Endothelial cell of umbilical vein (primary cell): ENCODE measurements around the gene PHOSPHO1. TPM values are rescaled to one million over a fixed set of nuclear protein-coding genes. Genes with fewer than 3 reads are reported as not detected.
"Not testable (repeated sequence)": the region's sequence is repeated elsewhere in the genome, so short reads cannot be mapped to it uniquely, and the experiment has no call there.

ENCODE experiments used
- BruUV-seq: library from RNA; stranded (reverse); fragments of 400-500 nt; replicated peaks from 2 replicates; lab custom pipeline; 2021; lab: Mats Ljungman, UMichigan
- CTCF ChIA-PET: fragments of 300-600, 350-600 bp; sonication (Branson Sonifier 250); formaldehyde crosslinking; loops from one replicate; lab custom pipeline; 2021; ENCODE audit warnings: antibody characterized with exemption, inconsistent platforms; lab: Charles Lee
- POLR2A ChIA-PET: fragments of 300-600, 350-600 bp; sonication (Branson Sonifier 250); formaldehyde crosslinking; loops from one replicate; lab custom pipeline; 2021; ENCODE audit warnings: antibody characterized with exemption, inconsistent platforms; lab: Charles Lee
- DNase-seq: peaks from one replicate; pipeline ENCODE4 v3.0.0-alpha.2; 2011; ENCODE audit warnings: low read depth, low spot score
- FAIRE-seq: peaks from 2 replicates; lab custom pipeline; 2011; peaks lifted over from hg19 to GRCh38; lab: Jason Lieb, UNC
- H2AFZ ChIP-seq: 2 replicates; pipeline ENCODE4 v1.6.0; 2012; ENCODE audit warnings: low read depth, low read length, control low read depth, inconsistent platforms
- H3K27ac ChIP-seq: 2 replicates; pipeline ENCODE4 v1.5.1; 2011; ENCODE audit warnings: low read depth, mild to moderate bottlenecking, control low read depth, low read length, moderate library complexity; ENCODE audit not compliant: insufficient read depth
- H3K27me3 ChIP-seq, 2 experiments: 2 replicates each; pipeline versions ENCODE4 v1.6.0 to v1.6.1; 2011; ENCODE audit warnings: low read length in 2 of 2, mixed read lengths in 1 of 2; ENCODE audit not compliant: control insufficient read depth in 2 of 2, insufficient read depth in 2 of 2
- H3K36me3 ChIP-seq, 2 experiments: 2 replicates in 1 of 2; 3 replicates in 1 of 2; pipeline ENCODE4 v1.5.1; 2011; ENCODE audit warnings: low read length in 2 of 2, mild to moderate bottlenecking in 1 of 2, moderate library complexity in 1 of 2; ENCODE audit not compliant: control insufficient read depth in 2 of 2, insufficient read depth in 2 of 2; ENCODE audit errors: extremely low read depth in 1 of 2
- H3K4me1 ChIP-seq: 3 replicates; pipeline ENCODE4 v1.5.1; 2011; ENCODE audit warnings: mild to moderate bottlenecking, low read length; ENCODE audit not compliant: control insufficient read depth, insufficient read depth; ENCODE audit errors: extremely low read depth
- H3K4me2 ChIP-seq: 2 replicates; pipeline ENCODE4 v1.6.1; 2011; ENCODE audit warnings: low read length, control low read depth, mixed read lengths; ENCODE audit not compliant: insufficient read depth
- H3K4me3 ChIP-seq, 3 experiments: fragments of 200-600 bp in 1 of 3; sonication (generic), shearing (Covaris generic) in 1 of 3; replicated peaks in 1 of 3; 2 replicates each; pipeline ENCODE4 v1.5.1; 2011 to 2016; ENCODE audit warnings: control low read depth in 3 of 3, low read length in 3 of 3, mild to moderate bottlenecking in 2 of 3, inconsistent platforms in 1 of 3, low read depth in 1 of 3, moderate library complexity in 1 of 3; ENCODE audit not compliant: insufficient read depth in 1 of 3
- H3K79me2 ChIP-seq: 2 replicates; pipeline ENCODE4 v1.6.0; 2012; ENCODE audit warnings: low read length, inconsistent platforms; ENCODE audit not compliant: control insufficient read depth, insufficient read depth
- H3K9ac ChIP-seq: replicated peaks from 2 replicates; pipeline ENCODE3; 2011; ENCODE audit warnings: low read length, control low read depth; ENCODE audit not compliant: insufficient read depth; ENCODE audit errors: extremely low read depth
- H3K9me1 ChIP-seq: replicated peaks from 3 replicates; pipeline ENCODE4 v1.6.0; 2011; ENCODE audit warnings: mild to moderate bottlenecking, low read length; ENCODE audit not compliant: control insufficient read depth, insufficient read depth; ENCODE audit errors: extremely low read depth
- H3K9me3 ChIP-seq: replicated peaks from 2 replicates; pipeline ENCODE4 v1.5.1; 2012; ENCODE audit warnings: low read length, inconsistent platforms; ENCODE audit not compliant: control insufficient read depth, insufficient read depth
- H4K20me1 ChIP-seq: replicated peaks from 2 replicates; pipeline ENCODE3; 2011; ENCODE audit warnings: mild to moderate bottlenecking, low read length; ENCODE audit not compliant: control insufficient read depth, insufficient read depth; ENCODE audit errors: extremely low read depth
- EZH2 ChIP-seq: IDR thresholded peaks from 2 replicates; pipeline ENCODE4 v1.6.1; 2012; ENCODE audit warnings: borderline replicate concordance, low read depth, mild to moderate bottlenecking, moderate library complexity, low read length, inconsistent platforms; ENCODE audit not compliant: severe bottlenecking
- POLR2A ChIP-seq: IDR thresholded peaks from 2 replicates; pipeline ENCODE4 v1.6.1; 2012; ENCODE audit warnings: low read depth, mild to moderate bottlenecking, control low read depth, low read length
- POLR2AphosphoS5 ChIP-seq: IDR thresholded peaks from 2 replicates; pipeline ENCODE4 v1.6.1; 2012; ENCODE audit warnings: low read depth, mild to moderate bottlenecking, control low read depth, low read length, moderate library complexity; ENCODE audit not compliant: insufficient read depth
- dilution Hi-C: fragments of 300-500 bp; cut with MboI; formaldehyde crosslinking; loops from one replicate; pipeline ENCODE4 v1.15.0; 2019; ENCODE audit warnings: low sequenced_read_pairs; ENCODE audit not compliant: extremely low pct_ligation_motif_present
- intact Hi-C: fragments of 100-400 bp; cut with micrococcal nuclease; formaldehyde crosslinking; loops from one replicate; pipeline ENCODE4 v1.10.0; 2022
- polyA plus RNA-seq, 4 experiments: library from polyadenylated mRNA; depleted of rRNA in 3 of 4; stranded (reverse) in 3 of 4; unstranded in 1 of 4; fragments of >200 nt; gene quantifications; 2 replicates each; pipeline versions ENCODE4 v1.2.1 to v1.2.3, GENCODE V29; 2011 to 2012; ENCODE audit warnings: missing spikeins in 1 of 4
- total RNA-seq: library from RNA; stranded (reverse); gene quantifications from 2 replicates; pipeline ENCODE4 v1.2.3, GENCODE V29; 2021

The PHOSPHO1 gene
- total and polyA plus RNA-seq, 2 donors (not counting 3 experiments of a cell fraction or from before 2014, with no cell fraction given) = 0.23 TPM; not detected in 1

GRCh38 chr17:49187301-49187700, 43.3 kb downstream of the PHOSPHO1 start:
- H3K4me1 ChIP-seq = peaks cover 8% of the 10 kb centered on the region
- H3K27me3 ChIP-seq = no peaks in the 10 kb centered on the region
- intact Hi-C loops = no loop called here
- H3K9me1 ChIP-seq = no peaks in the 10 kb centered on the region
- H3K9ac ChIP-seq = no peak overlapping the region
- H2AFZ ChIP-seq = no peak overlapping the region
- H3K4me2 ChIP-seq = no peak overlapping the region
- no peaks in the 10 kb centered on the region for H3K79me2 ChIP-seq
- FAIRE-seq (no peak), DNase-seq (no peak)
- BruUV-seq = no TSS peak
- no peak overlapping the region for H3K4me3 ChIP-seq
- dilution Hi-C loops = no loop called here
- H3K9me3 ChIP-seq = no peaks in the 10 kb centered on the region
- no peak overlapping the region for H3K27ac ChIP-seq
- CTCF ChIA-PET = no interaction called here
- H3K36me3 ChIP-seq = no peaks in the 10 kb centered on the region
- H4K20me1 ChIP-seq = no peaks in the 10 kb centered on the region
- TF ChIP-seq EZH2 (no peak), POLR2AphosphoS5 (no peak), POLR2A (no peak)
- POLR2A ChIA-PET = no interaction called here

DNA sequence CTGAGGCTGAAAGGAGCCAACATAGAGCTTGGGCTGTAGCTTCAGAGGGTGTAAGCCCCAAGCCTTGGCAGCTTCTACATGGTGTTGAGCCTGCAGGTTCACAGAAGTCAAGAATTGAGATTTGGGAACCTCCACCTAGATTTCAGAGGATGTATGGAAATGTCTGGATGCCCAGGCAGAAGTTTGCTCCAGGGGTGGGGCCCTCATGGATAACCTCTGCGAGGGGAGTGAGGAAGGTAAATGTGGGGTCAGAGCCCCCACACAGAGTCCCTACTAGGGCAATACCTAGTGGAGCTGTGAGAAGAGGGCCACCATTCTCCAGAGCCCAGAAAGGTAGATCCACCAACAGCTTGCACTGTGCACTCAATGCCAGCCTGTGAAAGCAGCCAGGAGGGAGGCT, 45.2 kb downstream of the PHOSPHO1 start:
- BruUV-seq, intact Hi-C loops, FAIRE-seq, DNase-seq, H3K4me3 ChIP-seq, H3K4me2 ChIP-seq, H3K9me3 ChIP-seq, H3K36me3 ChIP-seq, H3K9ac ChIP-seq, dilution Hi-C loops, POLR2A ChIA-PET, H3K27ac ChIP-seq, H4K20me1 ChIP-seq, H3K27me3 ChIP-seq, H3K4me1 ChIP-seq, H2AFZ ChIP-seq, H3K79me2 ChIP-seq, H3K9me1 ChIP-seq: not testable (repeated sequence)
- CTCF ChIA-PET = interaction anchor here (0.9 to 3.8 kb wide), 2 partner anchors 39 to 106 kb away, joined by 3 to 14 read pairs; no protein-coding TSS in a partner anchor

- H3K9ac ChIP-seq, H3K9me1 ChIP-seq, POLR2A ChIA-PET, dilution Hi-C loops, DNase-seq, FAIRE-seq, intact Hi-C loops, H3K27ac ChIP-seq, H3K79me2 ChIP-seq, H3K4me3 ChIP-seq, H4K20me1 ChIP-seq, H2AFZ ChIP-seq, H3K4me2 ChIP-seq, H3K36me3 ChIP-seq, H3K27me3 ChIP-seq, BruUV-seq, H3K9me3 ChIP-seq, H3K4me1 ChIP-seq: not testable (repeated sequence)
- CTCF ChIA-PET = interaction anchor here (3.8 kb wide), 1 partner anchor 106 kb away, joined by 14 read pairs; no protein-coding TSS in a partner anchor
These were observed 46.1 kb downstream of the PHOSPHO1 start for GRCh38 chr17:49184522-49184921.
